HG02763 (cell line): Measurements from ENCODE around the gene ZNF70.

Experiments used
- ATAC-seq: cut with Tn5 transposase; IDR thresholded peaks from one replicate; pipeline ENCODE4 v1.9.1; 2021; ENCODE audit warnings: mild to moderate bottlenecking, moderate library complexity; ENCODE audit not compliant: unreplicated experiment

Gene ZNF70

GRCh38 chr22:23750714-23751440 lies at the start of gene ZNF70:
Gene ZNF70, minus strand, starts transcription at chr22:23751112. Its CDS starts 5,972 bp downstream, at chr22:23745140.
- peak; percentile 78 for ATAC-seq

GRCh38 chr22:23796461-23796860 lies 45.5 kb upstream of the ZNF70 start:
- no peak for ATAC-seq

GRCh38 chr22:23793326-23793725 lies 42.4 kb upstream of the ZNF70 start:
- no peak for ATAC-seq

GRCh38 chr22:23791738-23792645 lies 41.1 kb upstream of the ZNF70 start:
- ATAC-seq, result no peak

GRCh38 chr22:23790819-23791737 lies 40.2 kb upstream of the ZNF70 start:
- ATAC-seq, result no peak

GRCh38 chr22:23789638-23790037 lies 38.7 kb upstream of the ZNF70 start:
- no peak for ATAC-seq

GRCh38 chr22:23789121-23789520 lies 38.2 kb upstream of the ZNF70 start:
- ATAC-seq, result no peak

- ATAC-seq, result no peak
These were observed 37.0 kb upstream of the ZNF70 start for GRCh38 chr22:23787910-23788309.

- ATAC-seq, result no peak
These were observed 36.6 kb upstream of the ZNF70 start for GRCh38 chr22:23787600-23787896.

- peak; percentile 78 for ATAC-seq
These were observed 36.1 kb upstream of the ZNF70 start, which contains the start of gene SMARCB1 for GRCh38 chr22:23786752-23787599. Gene SMARCB1, plus strand, starts transcription at chr22:23786966. Its CDS starts 204 bp downstream, at chr22:23787170.

- no peak for ATAC-seq
These were observed 35.4 kb upstream of the ZNF70 start for GRCh38 chr22:23786261-23786710.

- no peak for ATAC-seq
These were observed 33.4 kb upstream of the ZNF70 start for GRCh38 chr22:23784215-23784732.

GRCh38 chr22:23783265-23784150 lies 32.6 kb upstream of the ZNF70 start:
- ATAC-seq, result no peak

- ATAC-seq, result no peak
These were observed 31.8 kb upstream of the ZNF70 start for GRCh38 chr22:23782703-23783102.

GRCh38 chr22:23782252-23782651 lies 31.3 kb upstream of the ZNF70 start:
- no peak for ATAC-seq

- ATAC-seq, result no peak
These were observed 30.7 kb upstream of the ZNF70 start for GRCh38 chr22:23781511-23782183.

- no peak for ATAC-seq
These were observed 30.2 kb upstream of the ZNF70 start for GRCh38 chr22:23781065-23781464.

GRCh38 chr22:23780146-23780748 lies 29.3 kb upstream of the ZNF70 start:
- ATAC-seq, result no peak
